Measurements from ENCODE around the gene RPS6KL1.
A peak's percentile ranks its signal among the peaks of the same experiment; 100 is the strongest.
"Not testable (repeated sequence)": the region's sequence is repeated elsewhere in the genome, so short reads cannot be mapped to it uniquely, and the experiment has no call there.

Gene RPS6KL1

DNA sequence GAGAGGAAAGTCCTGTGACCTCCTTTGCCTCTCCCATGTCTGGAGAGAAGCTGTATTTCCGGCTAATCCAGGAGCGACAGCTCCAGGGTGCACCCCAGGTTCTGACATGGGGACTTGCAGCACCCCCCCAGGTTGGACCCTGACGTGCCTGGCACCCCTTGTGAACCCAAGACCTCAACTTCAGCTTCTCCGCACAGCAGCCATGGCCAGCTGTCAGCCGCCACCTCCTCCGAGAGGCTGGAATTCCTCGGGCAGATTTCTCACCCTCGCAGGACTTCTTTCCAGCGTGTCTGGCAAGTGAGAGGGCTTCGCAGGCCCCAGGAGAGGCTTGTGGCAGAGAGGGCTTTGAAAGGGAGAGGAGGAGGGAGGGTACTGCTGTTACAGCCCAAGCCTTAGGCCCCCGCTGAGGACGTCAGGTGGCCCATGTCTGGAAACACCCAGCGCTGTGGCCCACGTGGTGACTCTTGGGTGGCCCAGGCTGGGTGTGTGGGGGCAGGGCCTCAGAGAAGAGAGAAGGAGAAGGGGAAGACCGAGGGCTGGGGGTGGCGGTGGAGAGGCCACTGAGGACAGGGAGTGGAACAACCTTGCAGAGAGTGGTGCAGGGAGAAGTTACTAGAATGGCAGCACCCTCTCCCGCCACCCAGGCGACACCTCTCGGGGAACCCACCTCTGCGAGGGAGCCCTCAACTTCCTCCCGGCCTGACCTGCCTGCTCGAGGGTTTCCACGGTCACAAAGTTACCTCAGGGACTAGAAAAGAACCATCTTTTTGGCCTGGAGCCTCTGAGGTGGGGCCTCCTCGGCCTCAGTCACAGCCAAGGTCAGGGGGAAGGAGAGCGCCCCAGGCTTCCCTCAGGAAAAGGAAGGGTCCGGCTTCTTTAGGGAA lies 11.7 kb upstream of the RPS6KL1 start:
- DNase-seq (ENCODE audit: low read depth): no peak

DNA sequence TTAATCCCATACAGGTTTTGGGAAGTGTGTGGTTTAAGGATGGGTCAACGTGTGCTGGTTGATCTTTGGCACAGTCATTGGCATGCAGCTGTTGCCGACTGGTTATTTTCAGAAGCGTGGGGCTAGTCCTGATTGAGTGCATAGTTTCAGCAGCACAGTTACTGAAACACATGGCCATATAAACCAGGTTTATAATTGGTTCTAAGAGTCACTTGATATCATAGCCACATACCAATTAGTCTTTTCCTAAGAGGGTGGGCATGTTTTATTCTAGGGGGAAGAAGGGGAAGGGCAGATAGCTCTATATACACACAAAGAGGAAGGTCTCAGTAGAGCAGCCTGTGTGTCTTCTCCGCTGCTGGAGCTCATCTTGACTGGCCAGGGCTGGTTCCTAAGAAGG lies 11.0 kb upstream of the RPS6KL1 start:
- no peak for DNase-seq (ENCODE audit: low read depth)

DNA sequence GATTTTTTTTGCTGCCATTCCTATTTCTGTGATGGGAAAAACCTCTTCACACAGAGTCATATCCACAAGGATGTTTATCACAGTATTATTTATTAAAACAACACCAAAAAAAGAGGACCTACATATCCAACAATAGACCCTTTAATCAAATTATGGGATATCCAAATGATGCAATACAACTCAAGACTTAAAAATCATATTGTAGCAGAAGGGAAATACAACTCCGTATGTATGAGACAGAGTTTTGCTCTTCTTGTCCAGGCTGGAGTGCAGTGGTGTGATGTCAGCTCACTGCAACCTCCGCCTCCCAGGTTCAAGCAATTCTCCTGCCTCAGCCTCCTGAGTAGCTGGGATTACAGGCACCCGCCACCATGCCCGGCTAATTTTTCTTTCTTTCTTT lies 9.9 kb upstream of the RPS6KL1 start:
- DNase-seq (ENCODE audit: low read depth): not testable (repeated sequence)

DNA sequence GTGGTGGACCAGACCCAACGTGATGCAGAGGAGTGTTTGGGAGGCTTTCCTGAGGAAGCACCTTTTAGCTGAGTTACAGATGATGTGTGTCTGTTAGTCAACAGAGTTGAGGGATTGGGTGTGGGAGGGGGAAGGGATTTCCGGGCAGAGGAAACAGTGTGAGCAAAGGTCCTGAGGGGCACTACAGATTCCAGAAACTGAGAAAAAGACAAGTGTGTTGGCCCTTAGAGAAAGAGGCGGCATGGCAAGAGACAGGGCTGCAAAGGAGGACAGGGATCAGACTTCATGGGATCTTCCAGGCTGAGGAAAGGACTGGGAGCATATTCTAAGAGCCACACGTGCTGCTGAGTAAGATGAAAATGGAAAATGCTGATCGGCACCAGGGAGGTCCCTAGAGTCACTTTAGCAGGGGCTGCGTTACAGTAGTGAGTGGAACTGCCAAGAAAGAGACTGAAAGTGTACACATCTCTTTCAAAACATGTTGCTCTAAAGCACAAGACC lies 9.4 kb upstream of the RPS6KL1 start:
- no peak for DNase-seq (ENCODE audit: low read depth)

DNA sequence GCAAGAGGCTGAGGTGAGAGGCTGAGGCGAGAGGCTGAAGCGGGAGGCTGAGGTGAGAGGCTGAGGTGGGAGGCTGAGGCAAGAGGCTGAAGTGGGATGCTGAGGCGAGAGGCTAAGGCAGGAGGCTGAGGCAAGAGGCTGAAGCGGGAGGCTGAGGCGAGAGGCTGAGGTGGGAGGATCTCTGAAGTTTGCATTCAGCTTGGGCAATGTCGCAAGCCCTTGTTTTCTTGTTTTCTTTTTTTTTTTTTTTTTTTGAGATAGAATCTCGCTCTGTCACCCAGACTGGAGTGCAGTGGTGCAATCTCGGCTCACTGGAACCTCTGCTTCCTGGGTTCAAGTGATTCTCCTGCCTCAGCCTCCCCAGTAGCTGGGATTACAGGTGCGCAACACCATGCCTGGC lies 8.7 kb upstream of the RPS6KL1 start:
- not testable (repeated sequence) for DNase-seq (ENCODE audit: low read depth)

DNA sequence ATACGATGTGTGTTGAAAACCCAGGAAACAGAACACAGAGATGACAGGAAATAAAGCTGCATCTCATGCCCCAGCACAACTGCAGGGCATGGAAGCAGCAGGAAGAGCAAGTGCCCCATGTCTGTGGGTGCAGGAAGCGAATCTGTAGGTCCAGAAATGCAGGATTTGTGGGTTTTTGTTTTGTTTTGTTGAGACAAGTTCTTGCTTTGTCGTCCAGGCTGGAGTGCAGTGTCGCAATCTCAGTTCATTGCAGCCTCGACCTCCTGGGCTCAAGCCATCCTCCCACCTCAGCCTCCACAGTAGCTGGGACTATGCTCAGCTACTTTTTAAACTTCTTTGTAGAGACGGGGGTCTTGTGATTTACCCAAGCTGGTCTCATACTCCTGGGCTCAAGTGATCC lies 6.2 kb upstream of the RPS6KL1 start:
- no peak for DNase-seq (ENCODE audit: low read depth)

DNA sequence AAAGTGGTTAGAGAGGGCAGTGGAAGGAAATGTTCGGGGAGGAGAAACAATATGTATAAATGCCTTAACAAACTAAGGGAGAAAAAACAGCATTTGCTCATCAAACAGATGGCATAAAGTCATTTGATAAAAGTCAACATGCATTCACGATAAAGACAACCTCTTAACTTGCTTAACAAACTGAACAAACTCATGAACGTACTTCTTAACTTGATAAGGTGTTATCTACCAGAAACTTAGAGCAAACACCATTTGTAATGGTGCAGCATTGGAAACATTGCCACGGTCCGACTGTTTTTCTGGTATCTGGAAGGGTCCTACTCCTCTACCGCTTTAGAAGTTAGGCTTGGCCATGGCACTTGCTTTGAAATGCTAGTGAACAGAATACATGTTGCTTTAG lies 4.2 kb upstream of the RPS6KL1 start:
- DNase-seq (ENCODE audit: low read depth): no peak

DNA sequence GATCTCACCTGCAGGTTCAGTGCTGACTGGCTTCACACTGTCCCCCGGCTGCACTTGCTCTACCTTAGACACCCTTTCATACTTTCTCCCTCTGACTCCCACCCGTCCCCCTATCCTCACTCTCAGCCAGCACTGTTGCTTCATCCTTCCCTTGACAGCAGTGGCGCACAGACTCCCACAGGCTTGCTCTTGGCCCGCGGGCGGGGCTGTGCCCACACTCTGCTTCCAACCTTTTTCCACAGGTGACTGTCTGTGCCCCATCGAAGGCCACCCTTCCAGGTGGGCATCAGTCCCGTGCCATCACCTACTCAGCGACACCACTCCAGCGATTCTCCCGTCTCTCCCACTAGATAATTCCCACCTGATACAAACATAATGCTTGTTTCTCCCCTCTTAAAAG lies 1.0 kb upstream of the RPS6KL1 start:
- no peak for DNase-seq (ENCODE audit: low read depth)

DNA sequence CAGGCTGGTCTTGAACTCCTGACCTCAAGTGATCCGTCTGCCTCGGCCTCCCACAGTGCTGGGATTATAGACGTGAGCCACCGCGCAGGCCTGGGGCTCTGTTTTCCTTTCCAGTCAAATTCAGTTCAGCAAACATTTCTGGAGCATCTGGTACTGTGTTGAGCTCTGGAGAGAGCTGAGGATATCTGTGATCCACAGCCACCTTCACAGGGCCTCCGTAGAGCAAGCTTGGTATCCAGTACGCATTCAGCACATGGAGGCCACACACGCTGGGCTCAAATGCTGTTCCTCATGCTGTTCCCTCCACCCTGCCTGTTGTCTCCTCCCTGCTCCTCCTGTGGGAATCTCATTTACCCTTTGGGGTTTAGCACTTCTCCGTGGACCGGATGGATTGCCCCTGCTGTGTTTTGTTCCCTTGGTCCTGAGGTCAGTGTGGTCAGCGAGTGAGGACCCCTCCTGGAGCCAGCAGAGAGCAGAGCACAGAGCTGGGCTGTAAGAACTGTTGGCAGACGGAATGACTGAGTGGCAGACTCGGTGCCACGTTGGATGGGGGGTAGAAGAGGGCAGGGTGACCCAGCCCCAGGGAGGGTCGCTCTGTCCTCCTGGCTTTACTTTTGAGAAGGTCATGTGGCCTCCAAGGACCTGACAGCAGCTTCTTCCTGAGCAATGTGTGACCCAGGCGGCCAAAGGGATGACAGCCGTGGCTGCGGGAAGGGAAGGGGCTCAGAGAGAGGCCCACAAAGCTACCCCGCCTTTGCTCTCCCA lies 891 bp downstream of the RPS6KL1 start:
- no peak for DNase-seq (ENCODE audit: low read depth)

DNA sequence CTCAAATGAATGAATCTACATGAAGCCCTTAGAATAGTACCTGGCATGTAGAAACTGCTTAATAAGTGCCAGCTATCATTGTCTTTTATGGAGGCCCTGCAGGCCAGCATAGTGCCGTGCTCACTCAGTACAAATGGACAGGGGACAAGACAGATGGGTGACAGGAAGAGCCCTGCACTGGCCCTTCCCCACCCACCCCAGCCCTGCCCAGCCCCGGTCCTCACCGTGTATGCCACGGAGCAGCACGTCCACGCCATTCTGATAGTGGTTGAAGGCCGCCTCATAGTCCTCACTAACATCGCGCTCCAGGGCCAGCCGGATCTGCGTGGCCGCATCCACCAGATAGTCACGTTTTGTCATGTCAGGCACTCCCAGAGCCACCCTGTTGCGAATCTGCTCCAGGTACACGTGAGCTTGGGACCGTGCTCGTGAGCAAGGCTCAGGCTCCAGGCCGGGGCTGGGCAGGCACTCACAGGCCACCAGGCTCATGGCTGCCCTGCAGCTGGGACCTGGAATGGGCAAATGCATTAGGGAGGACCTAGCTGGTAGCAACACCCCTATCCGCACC lies 1.9 kb downstream of the RPS6KL1 start:
- DNase-seq (ENCODE audit: low read depth): no peak

DNA sequence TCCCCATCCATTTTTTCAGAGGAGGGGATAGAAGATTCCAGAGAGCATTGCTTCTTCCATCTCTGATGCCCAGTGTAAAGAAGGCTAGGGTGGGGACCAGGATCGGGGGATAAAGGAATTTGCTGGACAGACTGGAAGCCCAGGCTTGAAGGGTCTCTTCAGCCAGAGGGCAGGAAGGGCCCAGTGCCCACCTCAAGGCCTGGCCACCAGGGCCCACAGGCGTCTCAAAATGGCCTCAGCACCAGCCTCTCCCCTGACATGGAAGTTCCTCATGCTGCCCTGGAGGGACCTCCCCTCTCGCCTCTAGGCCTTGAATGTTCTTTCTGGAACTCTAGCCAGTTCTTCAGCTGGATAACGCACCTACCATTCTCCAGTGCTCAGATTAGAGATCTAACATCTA lies 2.8 kb downstream of the RPS6KL1 start:
- no peak for DNase-seq (ENCODE audit: low read depth)

DNA sequence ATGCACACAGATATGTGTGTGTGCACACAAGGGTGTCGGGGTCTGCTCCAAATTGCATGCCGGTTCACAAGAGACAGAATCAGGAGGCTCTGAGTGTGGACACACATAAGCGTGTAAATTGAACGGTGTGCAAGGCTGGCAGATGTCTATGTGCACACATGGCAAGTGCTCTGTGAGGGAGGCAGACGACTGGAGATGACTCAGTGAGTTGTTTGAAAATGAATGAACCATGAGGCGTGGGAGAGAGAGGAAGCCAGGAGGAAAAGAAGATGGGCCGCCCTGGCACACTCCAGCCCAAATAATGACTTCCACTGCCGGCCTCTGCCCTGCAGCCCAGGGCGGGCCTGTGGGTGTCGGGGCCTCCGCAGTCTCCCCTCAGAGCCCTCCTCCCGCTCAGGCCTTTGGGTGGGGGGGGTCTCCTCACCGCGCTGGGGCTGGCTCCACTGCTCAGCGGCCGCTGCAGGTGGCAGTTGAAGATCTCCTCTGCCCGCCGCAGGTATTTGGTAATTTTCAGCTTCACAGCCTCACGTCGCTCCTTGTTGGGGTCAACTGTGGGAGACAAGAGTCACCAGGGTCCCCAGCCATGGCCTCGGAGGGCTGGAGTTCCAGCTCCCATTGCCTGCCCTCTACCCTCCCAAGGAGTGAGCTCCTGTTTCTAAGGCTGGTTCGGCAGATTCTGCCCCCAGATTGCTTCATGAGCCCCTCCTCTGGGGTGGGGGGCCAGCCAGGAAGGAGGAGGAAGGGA lies 3.5 kb downstream of the RPS6KL1 start:
- DNase-seq (ENCODE audit: low read depth): no peak

DNA sequence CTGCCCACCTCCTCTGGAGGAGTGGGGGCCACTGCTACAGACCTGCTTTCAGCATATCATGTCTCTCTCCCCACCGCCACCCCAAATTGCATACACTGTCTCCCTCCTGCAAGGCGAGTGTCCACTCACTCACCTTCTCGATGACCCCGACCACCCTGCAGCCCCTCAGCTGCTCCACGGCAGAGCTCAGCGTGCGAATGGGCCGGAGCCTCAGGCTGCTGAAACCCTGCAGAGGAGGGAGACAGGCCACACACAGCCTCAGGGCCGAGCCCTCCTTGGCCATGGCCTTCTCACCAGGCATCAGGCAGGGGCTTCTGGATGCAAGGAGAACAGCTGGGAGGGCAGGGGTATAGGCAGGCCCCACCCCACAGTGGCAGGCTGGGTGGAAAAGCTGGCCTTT lies 4.7 kb downstream of the RPS6KL1 start:
- no peak for DNase-seq (ENCODE audit: low read depth)

DNA sequence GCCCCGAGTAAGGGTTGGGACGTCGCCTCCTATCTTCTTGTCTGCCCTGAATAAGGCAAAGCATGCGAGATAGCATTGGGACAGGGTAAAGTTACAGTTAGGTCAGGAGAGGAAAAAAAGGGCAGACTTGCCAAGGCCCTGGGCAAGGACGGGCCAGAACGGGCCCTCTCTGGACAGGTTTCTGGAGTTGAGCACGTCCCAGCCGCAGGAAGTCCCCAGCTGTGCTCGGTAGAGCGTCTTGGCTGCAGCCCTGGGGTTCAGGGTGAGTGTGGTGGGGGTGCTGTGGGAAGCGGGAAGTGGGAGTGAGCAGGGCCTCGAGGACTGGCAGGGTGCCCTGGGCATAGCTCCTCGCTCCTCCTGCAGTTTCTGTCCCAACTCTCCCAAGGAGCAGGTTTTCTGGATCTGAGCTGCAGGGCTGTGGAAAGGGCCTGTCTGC lies 5.4 kb downstream of the RPS6KL1 start:
- DNase-seq (ENCODE audit: low read depth): no peak

DNA sequence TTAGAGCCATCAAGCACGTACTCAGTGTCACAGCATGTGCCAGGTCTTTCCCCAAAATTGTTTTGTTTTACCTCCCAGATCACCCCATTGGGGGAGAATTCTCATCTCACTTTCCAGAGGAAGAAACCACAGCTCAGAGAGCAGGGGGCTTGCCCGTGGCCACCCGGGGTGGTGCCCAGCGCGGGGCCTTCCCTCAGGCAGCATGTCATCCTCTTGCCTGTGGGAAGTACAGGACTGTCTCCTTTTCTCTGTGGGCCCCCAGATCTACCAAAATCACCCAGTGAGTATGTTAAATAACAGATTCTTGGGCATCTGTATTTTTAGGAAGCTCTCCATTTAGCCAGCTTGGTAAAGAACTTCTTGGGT lies 5.9 kb downstream of the RPS6KL1 start:
- no peak for DNase-seq (ENCODE audit: low read depth)

DNA sequence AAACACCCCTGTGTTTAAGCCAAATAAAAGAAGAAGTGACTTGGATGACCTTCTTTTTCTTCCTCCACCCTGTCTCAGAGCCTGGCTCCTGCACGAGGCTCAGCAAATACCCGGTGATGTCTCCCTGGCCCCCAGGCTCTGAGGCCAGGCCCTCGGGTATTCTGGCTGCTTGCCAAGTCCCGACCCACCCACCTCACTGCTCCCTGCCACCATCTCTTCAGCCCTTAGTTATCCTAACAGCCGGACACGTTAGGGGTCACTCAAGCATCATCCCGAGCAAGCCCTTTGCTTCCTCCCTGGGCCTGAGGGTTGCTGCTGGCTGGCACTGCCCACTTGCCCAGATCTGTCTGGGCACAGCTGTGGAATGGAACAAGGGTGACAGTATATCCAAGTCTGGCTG lies 7.2 kb downstream of the RPS6KL1 start:
- no peak for DNase-seq (ENCODE audit: low read depth)

DNA sequence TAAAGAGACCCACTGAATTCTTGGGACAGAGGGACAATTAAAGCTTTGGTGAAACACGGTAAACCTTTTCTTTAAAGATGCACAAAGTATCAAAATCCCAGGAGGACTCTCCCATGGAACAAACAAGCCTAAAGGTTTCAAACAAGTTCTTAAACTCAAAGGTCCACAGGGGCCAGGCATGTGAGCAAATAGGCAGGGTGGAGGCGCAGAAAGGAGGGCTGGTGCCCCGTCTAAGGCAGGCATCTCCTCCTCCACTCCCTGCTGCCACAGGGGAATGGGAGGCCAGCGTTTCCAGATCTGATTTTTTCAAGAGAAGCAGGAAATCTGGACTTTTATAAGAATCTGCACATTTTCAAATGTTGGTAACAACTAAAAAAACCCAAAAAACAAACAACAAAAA lies 7.6 kb downstream of the RPS6KL1 start:
- DNase-seq (ENCODE audit: low read depth): no peak

DNA sequence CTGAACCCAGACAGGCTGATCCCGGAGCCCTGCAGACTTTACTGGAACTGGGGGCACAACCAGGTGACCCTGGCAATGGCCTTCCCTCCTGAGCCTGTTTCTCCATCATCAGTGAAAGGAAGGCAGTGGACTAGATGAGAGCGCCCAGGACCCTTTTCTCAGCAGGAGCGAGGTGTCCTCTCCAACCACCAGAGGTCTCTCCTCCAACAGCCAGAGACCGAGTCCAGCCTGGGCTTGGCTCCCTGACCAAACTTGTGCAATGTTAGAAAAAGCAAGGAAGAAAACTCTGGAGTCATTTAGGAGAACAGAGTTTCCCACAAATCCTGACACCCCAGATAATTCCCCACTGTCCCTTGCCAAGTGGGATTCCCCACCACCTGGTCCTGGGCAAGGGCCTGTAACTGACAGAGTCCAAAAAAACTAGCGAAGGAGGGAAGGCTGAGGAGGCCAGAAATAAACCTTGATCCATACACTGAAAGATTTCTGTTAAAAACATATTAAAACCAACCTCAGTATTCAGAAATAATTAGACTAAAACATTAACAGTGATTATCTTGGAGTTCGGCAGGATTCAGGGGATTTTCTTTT lies 9.0 kb downstream of the RPS6KL1 start:
- peak; percentile 50 for DNase-seq (ENCODE audit: low read depth)

DNA sequence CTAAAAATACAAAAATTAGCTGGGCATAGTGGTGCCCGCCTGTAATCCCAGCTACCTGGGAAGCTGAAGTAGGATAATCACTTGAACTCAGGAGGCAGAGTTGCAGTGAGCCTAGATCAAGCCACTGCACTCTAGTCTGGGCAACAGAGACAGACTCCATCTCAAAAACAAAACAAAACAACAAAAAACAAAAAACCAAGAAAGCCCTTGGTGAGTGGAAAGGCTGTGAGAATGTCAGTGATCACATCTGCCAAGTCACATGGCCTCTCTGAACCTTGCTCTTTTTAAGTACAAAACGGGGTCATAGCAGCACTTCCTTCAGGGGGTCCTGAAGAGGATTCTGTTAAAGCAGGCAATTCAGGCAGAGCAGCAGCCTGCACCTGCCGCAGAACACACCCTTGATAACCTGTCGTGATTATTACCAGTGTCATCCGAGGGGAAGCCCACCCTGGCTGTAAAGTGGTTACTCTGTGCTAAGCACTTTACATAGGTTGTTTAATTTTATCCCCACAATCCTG lies 9.6 kb downstream of the RPS6KL1 start:
- no peak for DNase-seq (ENCODE audit: low read depth)

DNA sequence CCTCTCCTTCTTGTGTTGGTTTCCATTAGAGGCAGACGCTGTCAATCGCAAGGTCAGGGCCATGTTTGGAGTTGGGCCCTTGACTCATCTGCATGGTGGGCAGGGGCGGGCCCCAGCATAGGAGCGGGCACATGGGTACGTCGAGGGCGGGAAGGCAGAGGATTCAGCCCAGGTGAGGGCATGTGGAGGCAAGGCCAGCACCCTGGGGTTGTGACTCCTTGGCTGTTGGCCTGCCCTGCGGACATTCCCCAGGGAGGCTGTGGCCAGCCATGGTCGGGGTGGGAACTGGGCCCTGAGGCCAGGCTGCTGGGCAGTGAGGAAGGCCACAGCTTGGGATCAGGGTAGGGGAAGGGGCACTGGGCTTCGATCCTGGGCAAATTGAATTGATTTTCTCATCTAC lies 10.3 kb downstream of the RPS6KL1 start:
- no peak for DNase-seq (ENCODE audit: low read depth)

DNA sequence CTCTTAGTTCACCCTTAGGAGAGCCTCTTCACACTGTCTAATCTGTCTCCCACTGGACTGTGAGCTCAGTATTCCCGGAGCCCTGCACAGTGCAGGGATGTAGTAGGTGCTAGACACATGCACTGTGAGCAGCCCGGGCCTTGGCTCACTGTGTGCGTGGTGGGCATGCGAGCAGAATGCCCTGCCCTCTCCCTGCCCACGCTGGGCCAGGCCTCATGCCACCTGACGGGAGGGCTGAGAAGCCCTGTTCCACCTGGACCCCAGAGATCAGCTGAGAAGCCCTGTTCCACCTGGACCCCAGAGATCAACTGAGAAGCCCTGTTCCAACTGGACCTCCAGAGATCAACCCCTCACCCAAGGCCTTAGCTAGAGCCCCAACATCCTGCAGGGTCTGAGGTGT lies 10.9 kb downstream of the RPS6KL1 start:
- DNase-seq (ENCODE audit: low read depth): no peak

DNA sequence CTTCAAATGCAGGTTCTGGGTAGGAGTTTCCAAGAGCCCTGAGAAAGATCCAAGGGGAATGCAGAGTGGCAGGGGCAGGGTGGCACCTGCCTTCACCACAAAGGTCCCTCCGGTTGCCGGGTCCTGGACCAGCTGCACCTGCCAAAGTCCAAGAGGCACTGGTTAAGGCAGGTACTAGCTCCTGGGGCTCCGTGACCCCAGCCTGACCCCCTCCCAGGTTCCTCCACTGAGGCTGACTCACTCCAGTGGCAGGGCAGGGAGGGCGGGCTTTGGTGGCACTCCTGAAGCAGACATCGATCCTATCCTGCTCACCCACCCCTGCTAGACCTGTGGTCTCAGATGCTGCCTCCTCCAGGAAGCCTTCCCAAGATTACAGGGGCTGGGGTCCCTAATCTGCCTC lies 11.4 kb downstream of the RPS6KL1 start:
- no peak for DNase-seq (ENCODE audit: low read depth)
